A204.1 (cell line): ENCODE data around the gene OSBPL8.
"Not testable (repeated sequence)": the region's sequence is repeated elsewhere in the genome, so short reads cannot be mapped to it uniquely, and the experiment has no call there.

Experiments used
- FAIRE-seq: peaks from 2 replicates; lab custom pipeline; 2012; peaks lifted over from hg19 to GRCh38; lab: Jason Lieb, UNC

The OSBPL8 gene

GRCh38 chr12:76346798-76347420 lies 212.7 kb downstream of the OSBPL8 start:
- FAIRE-seq = peak; percentile 96

- FAIRE-seq = no peak
Measured at GRCh38 chr12:76346236-76346635, 213.3 kb downstream of the OSBPL8 start.

GRCh38 chr12:76345569-76345968 lies 214.0 kb downstream of the OSBPL8 start:
- no peak for FAIRE-seq

GRCh38 chr12:76341436-76342030 lies 218.0 kb downstream of the OSBPL8 start:
- no peak for FAIRE-seq

GRCh38 chr12:76340680-76341435 lies 218.7 kb downstream of the OSBPL8 start:
- FAIRE-seq = no peak

- no peak for FAIRE-seq
Measured at GRCh38 chr12:76337583-76337982, 222.0 kb downstream of the OSBPL8 start.

GRCh38 chr12:76332606-76333005 lies 227.0 kb downstream of the OSBPL8 start:
- FAIRE-seq = no peak

- FAIRE-seq = no peak
Measured at GRCh38 chr12:76329606-76330005, 230.0 kb downstream of the OSBPL8 start.

GRCh38 chr12:76329159-76329558 lies 230.4 kb downstream of the OSBPL8 start:
- no peak for FAIRE-seq

GRCh38 chr12:76319595-76320319 lies 239.8 kb downstream of the OSBPL8 start:
- not testable (repeated sequence) for FAIRE-seq

- no peak for FAIRE-seq
Measured at GRCh38 chr12:76318773-76319594, 240.6 kb downstream of the OSBPL8 start.

- no peak for FAIRE-seq
Measured at GRCh38 chr12:76317976-76318375, 241.6 kb downstream of the OSBPL8 start.

GRCh38 chr12:76316468-76316867 lies 243.1 kb downstream of the OSBPL8 start:
- no peak for FAIRE-seq

- FAIRE-seq = no peak
Measured at GRCh38 chr12:76313299-76313698, 246.3 kb downstream of the OSBPL8 start.

- no peak for FAIRE-seq
Measured at GRCh38 chr12:76312315-76312714, 247.3 kb downstream of the OSBPL8 start.

- FAIRE-seq = no peak
Measured at GRCh38 chr12:76311796-76312195, 247.8 kb downstream of the OSBPL8 start.

- no peak for FAIRE-seq
Measured at GRCh38 chr12:76310110-76310509, 249.5 kb downstream of the OSBPL8 start.

- no peak for FAIRE-seq
Measured at GRCh38 chr12:76308866-76309265, 250.7 kb downstream of the OSBPL8 start.

- FAIRE-seq = no peak
Measured at GRCh38 chr12:76307083-76307482, 252.5 kb downstream of the OSBPL8 start.

GRCh38 chr12:76303989-76304460 lies 255.5 kb downstream of the OSBPL8 start:
- FAIRE-seq = no peak

- FAIRE-seq = no peak
Measured at GRCh38 chr12:76303365-76303764, 256.2 kb downstream of the OSBPL8 start.
